GM12878 (cell line): ENCODE results near the gene ZNF507. TPM values are rescaled to one million over a fixed set of nuclear protein-coding genes. Genes with fewer than 3 reads are reported as not detected.

ENCODE experiments used
- ATAC-seq: fragments of 200-7000 bp; cut with Tn5 transposase; 3 replicates; pipeline ENCODE4 v1.9.1; 2020; ENCODE audit warnings: mild to moderate bottlenecking, moderate library complexity
- BruUV-seq: library from RNA; stranded (reverse); fragments of 400-500 nt; replicated peaks from 2 replicates; lab custom pipeline; 2021; lab: Mats Ljungman, UMichigan
- CTCF ChIA-PET: fragments of 300-600 bp; sonication (Branson Sonifier 250); formaldehyde crosslinking; extraction: SDS; loops from one replicate; lab custom pipeline; 2021; ENCODE audit warnings: inconsistent platforms; lab: Yijun Ruan, JAX
- POLR2A ChIA-PET: fragments of 350-600 bp; formaldehyde crosslinking; extraction: SDS; loops from one replicate; lab custom pipeline; 2021; ENCODE audit warnings: inconsistent platforms; lab: Charles Lee
- RAD21 ChIA-PET: fragments of 300-600 bp; sonication (Branson Sonifier 250); formaldehyde crosslinking; loops from one replicate; lab custom pipeline; 2023; ENCODE audit warnings: antibody characterized with exemption; ENCODE audit not compliant: unreplicated experiment; lab: Charles Lee
- SMC1A ChIA-PET: fragments of 300-600 bp; sonication (Branson Sonifier 250); formaldehyde crosslinking; loops from one replicate; lab custom pipeline; 2023; ENCODE audit not compliant: unreplicated experiment, uncharacterized antibody; lab: Charles Lee
- DNase-seq: peaks from one replicate; pipeline ENCODE4 v3.0.0-alpha.2; 2011; ENCODE audit warnings: low read depth, low spot score
- FAIRE-seq: peaks from 3 replicates; lab custom pipeline; 2011; peaks lifted over from hg19 to GRCh38; lab: Jason Lieb, UNC
- H2AFZ ChIP-seq: 2 replicates; pipeline ENCODE4 v1.6.0; 2011; ENCODE audit warnings: low read depth, low read length, control low read depth; ENCODE audit not compliant: control insufficient read depth
- H3K27ac ChIP-seq: 2 replicates; pipeline ENCODE4 v1.5.1; 2011; ENCODE audit warnings: control low read depth; ENCODE audit not compliant: control insufficient read depth, insufficient read depth
- H3K27me3 ChIP-seq, 2 experiments: replicated peaks in 1 of 2; 2 replicates each; pipeline versions ENCODE4 v1.6.0 to v1.6.1; 2011; ENCODE audit warnings: low read length in 1 of 2; ENCODE audit not compliant: control insufficient read depth in 2 of 2, insufficient read depth in 2 of 2
- H3K36me3 ChIP-seq, 2 experiments: 2 replicates each; pipeline ENCODE4 v1.5.1; 2011; ENCODE audit warnings: low read length in 1 of 2; ENCODE audit not compliant: control insufficient read depth in 2 of 2, insufficient read depth in 2 of 2
- H3K4me1 ChIP-seq: 2 replicates; pipeline ENCODE4 v1.6.1; 2011; ENCODE audit warnings: mild to moderate bottlenecking, low read length, moderate library complexity, mixed read lengths; ENCODE audit not compliant: control insufficient read depth, insufficient read depth
- H3K4me2 ChIP-seq: 2 replicates; pipeline ENCODE4 v1.6.0; 2011; ENCODE audit warnings: control low read depth; ENCODE audit not compliant: control insufficient read depth, insufficient read depth
- H3K4me3 ChIP-seq: fragments of 200-600 bp; sonication (generic); 2 replicates; pipeline ENCODE4 v1.5.1; 2016
- H3K79me2 ChIP-seq: 2 replicates; pipeline ENCODE4 v1.6.0; 2011; ENCODE audit warnings: low read length; ENCODE audit not compliant: control insufficient read depth, insufficient read depth
- H3K9ac ChIP-seq: 2 replicates; pipeline ENCODE4 v1.8.0; 2011; ENCODE audit warnings: low read length, control low read depth, mixed read lengths; ENCODE audit not compliant: control insufficient read depth, insufficient read depth
- H3K9me3 ChIP-seq: replicated peaks from 3 replicates; pipeline ENCODE4 v1.5.1; 2011; ENCODE audit warnings: mild to moderate bottlenecking, low read length; ENCODE audit not compliant: control insufficient read depth, insufficient read depth
- H4K20me1 ChIP-seq: 2 replicates; pipeline ENCODE4 v1.6.0; 2011; ENCODE audit not compliant: control insufficient read depth, insufficient read depth
- BCL11A ChIP-seq: IDR thresholded peaks from 2 replicates; pipeline ENCODE4 v1.6.1; 2011; ENCODE audit warnings: low read depth, low read length
- ESRRA ChIP-seq: IDR thresholded peaks from 2 replicates; pipeline ENCODE4 v1.6.1; 2012; ENCODE audit warnings: mild to moderate bottlenecking, low read length, improper control_type of control experiment
- FOS ChIP-seq: IDR thresholded peaks from 3 replicates; pipeline ENCODE4 v1.6.1; 2011; ENCODE audit warnings: borderline replicate concordance; ENCODE audit not compliant: insufficient read length; ENCODE audit errors: extremely low read depth
- GATAD2B ChIP-seq: fragments of 450-650 bp; conservative IDR thresholded peaks from 2 replicates; pipeline ENCODE4 v1.6.1; 2017; ENCODE audit warnings: low read depth, mild to moderate bottlenecking, moderate library complexity
- HCFC1 ChIP-seq: fragments of 150-350 bp; IDR thresholded peaks from 2 replicates; pipeline ENCODE4 v1.6.1; 2014; ENCODE audit warnings: low read length
- MEF2B ChIP-seq: fragments of 450-650 bp; IDR thresholded peaks from 2 replicates; pipeline ENCODE4 v1.6.1; 2018; ENCODE audit warnings: mild to moderate bottlenecking, moderate library complexity; ENCODE audit not compliant: partially characterized antibody, poor library complexity, severe bottlenecking
- RB1 ChIP-seq: fragments of 450-650 bp; formaldehyde crosslinking; IDR thresholded peaks from 2 replicates; pipeline ENCODE4 v1.6.1; 2017; ENCODE audit warnings: mild to moderate bottlenecking, borderline replicate concordance
- RCOR1 ChIP-seq: conservative IDR thresholded peaks from 2 replicates; pipeline ENCODE4 v1.6.1; 2012; ENCODE audit warnings: low read depth, low read length, improper control_type of control experiment
- RUNX3 ChIP-seq: IDR thresholded peaks from 2 replicates; pipeline ENCODE4 v1.6.1; 2012; ENCODE audit warnings: low read length, inconsistent platforms
- SMC3 ChIP-seq: IDR thresholded peaks from 2 replicates; pipeline ENCODE4 v1.6.1; 2011; ENCODE audit warnings: low read length, improper control_type of control experiment, borderline replicate concordance
- STAT1 ChIP-seq: fragments of 450-650 bp; conservative IDR thresholded peaks from 2 replicates; pipeline ENCODE4 v1.6.1; 2014; ENCODE audit warnings: antibody characterized with exemption, mild to moderate bottlenecking
- STAT3 ChIP-seq: IDR thresholded peaks from 2 replicates; pipeline ENCODE4 v1.6.1; 2011; ENCODE audit warnings: low read depth, low read length, improper control_type of control experiment
- TARDBP ChIP-seq: IDR thresholded peaks from 2 replicates; pipeline ENCODE4 v1.6.1; 2016; ENCODE audit warnings: borderline replicate concordance
- ZNF24 ChIP-seq: fragments of 450-650 bp; IDR thresholded peaks from 2 replicates; pipeline ENCODE4 v1.6.1; 2017; ENCODE audit warnings: antibody characterized with exemption, mild to moderate bottlenecking
- WGBS: methylation state at CpG from one replicate; pipeline ENCODE4 v1.1.6; 2016; ENCODE audit warnings: low lambda C conversion rate; ENCODE audit not compliant: insufficient replicate concordance, insufficient coverage; ENCODE audit errors: missing lambda C conversion rate; 5-methylcytosine and 5-hydroxymethylcytosine counted together
- in situ Hi-C: fragments of 300-500 bp; cut with MboI; formaldehyde crosslinking; loops from 9 replicates; pipeline ENCODE4 v1.14.3; 2018; ENCODE audit warnings: mixed read lengths
- intact Hi-C: fragments of 100-400 bp; cut with micrococcal nuclease; formaldehyde crosslinking; loops from one replicate; pipeline ENCODE4 v1.14.2; 2022; ENCODE audit not compliant: unreplicated experiment
- polyA plus RNA-seq, 11 experiments: library from polyadenylated mRNA; depleted of rRNA in 4 of 11; unstranded in 6 of 11; stranded (reverse) in 5 of 11; fragments of >200 nt; fragmentation: Nextera tagmentation in 4 of 11; fragmentation: Illumina TruSeq in 1 of 11; extraction: Ambion mirVana in 4 of 11; extraction: Trizol in 1 of 11; gene quantifications; 1 replicate in 1 of 11; 2 replicates in 10 of 11; pipeline versions ENCODE4 v1.2.1 to v1.2.3, GENCODE V29; 2011 to 2016; ENCODE audit warnings: inconsistent platforms in 2 of 11, missing spikeins in 2 of 11, low read depth in 1 of 11
- total RNA-seq, 4 experiments: library from RNA; depleted of rRNA in 3 of 4; stranded (reverse); fragments of >200 nt in 3 of 4; fragmentation: Illumina TruSeq in 1 of 4; extraction: Trizol in 1 of 4; gene quantifications; 2 replicates each; pipeline versions ENCODE4 v1.2.1 to v1.2.3, GENCODE V29; 2013 to 2021
- TF ChIP-seq, protein P1 (sequence below): IDR thresholded peaks from 2 replicates; pipeline ENCODE4 v1.6.1; 2011; ENCODE audit warnings: borderline replicate concordance, low read depth, mild to moderate bottlenecking, moderate library complexity, mixed read lengths, low read length; ENCODE audit not compliant: insufficient read depth; ENCODE audit errors: extremely low read length
- TF ChIP-seq, protein P2 (sequence below): fragments of 450-650 bp; IDR thresholded peaks from 2 replicates; pipeline ENCODE4 v1.6.1; 2014; ENCODE audit warnings: mild to moderate bottlenecking
- TF ChIP-seq, protein P3 (sequence below): fragments of 450-650 bp; IDR thresholded peaks from 2 replicates; pipeline ENCODE4 v1.6.1; 2016; ENCODE audit warnings: mild to moderate bottlenecking
- TF ChIP-seq, protein P4 (sequence below), 3 experiments: IDR thresholded peaks in 2 of 3; conservative IDR thresholded peaks in 1 of 3; 2 replicates each; pipeline ENCODE4 v1.5.1; 2011; ENCODE audit warnings: low read depth in 3 of 3, low read length in 3 of 3, mild to moderate bottlenecking in 3 of 3, control low read depth in 2 of 3, moderate library complexity in 2 of 3, inconsistent platforms in 1 of 3, mixed read lengths in 1 of 3; ENCODE audit not compliant: control insufficient read depth in 2 of 3, insufficient read depth in 1 of 3; ENCODE audit errors: extremely low read depth in 1 of 3

The ZNF507 gene
- total and polyA plus RNA-seq, 10 of the 15 experiments (the other 5 are each of a cell fraction or from before 2014, with no cell fraction given), result 2.3 to 18.4 (median 10.1) TPM

DNA sequence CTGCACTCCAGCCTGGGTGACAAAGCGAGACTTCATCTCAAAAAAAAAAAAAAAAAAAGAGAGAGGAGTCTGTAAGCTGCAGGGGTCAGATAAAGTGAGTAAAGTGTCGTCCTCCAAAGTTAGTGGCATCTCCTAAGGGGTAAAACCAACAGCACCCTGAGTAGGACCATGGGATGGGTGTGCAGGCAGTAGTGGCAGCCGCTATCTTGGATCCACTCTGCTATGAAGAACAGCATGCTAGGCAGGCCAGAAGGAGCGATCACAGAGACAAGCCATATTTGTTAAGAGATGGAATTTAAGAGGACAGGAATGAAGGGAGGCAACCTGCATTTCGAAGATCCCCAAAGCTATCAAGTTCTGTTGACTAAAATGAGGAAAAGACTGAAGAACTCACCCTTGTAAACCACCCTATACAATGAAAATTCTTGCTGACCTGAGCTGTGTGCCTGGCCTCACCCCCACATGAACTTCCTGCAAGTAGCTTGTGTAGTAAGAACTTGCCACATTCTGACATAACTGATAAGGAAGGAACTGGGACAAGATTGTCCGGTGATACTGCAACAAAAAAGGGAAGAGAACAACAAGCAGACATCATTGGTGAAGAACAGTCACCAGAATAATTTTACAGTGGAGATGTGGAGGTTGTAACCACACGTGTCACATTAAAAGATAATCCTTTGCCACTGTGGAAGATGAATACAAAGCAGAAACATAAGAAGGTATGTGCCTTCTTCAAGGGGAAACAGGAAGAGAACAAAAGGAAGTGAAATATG, 76.4 kb downstream of the ZNF507 start (continued):
- TF ChIP-seq FOS (no peak), HCFC1 (no peak)

DNA sequence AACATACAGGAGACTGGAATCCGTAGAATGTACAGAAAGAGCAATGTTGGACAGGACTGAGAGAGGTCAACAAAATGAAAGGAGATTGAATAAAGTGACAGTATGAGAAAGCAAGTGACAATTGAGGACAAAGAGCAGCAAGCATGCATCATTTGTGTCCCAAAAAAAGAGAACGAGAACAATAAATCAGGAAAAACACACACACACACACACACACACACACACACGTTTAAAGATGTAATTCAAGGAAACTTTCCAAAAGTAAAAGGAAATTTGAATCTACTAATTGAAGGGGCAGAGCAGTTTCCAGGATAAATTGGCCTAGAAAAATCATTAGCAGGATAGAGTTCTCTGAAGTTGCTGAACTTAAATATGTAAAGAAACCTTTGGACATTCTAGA, 77.0 kb downstream of the ZNF507 start:
- Histone ChIP-seq H3K9me3 (no peaks in the 10 kb centered on the region), H3K4me3 (no peak overlapping the region), H3K27ac (no peak overlapping the region), H4K20me1 (no peaks in the 10 kb centered on the region), H3K79me2 (no peaks in the 10 kb centered on the region), H3K4me1 (peaks cover 4% of the 10 kb centered on the region; the same call in 1 of the 2 replicates), H3K4me2 (no peak overlapping the region), H3K27me3 (no peaks in the 10 kb centered on the region), H2AFZ (no peak overlapping the region), H3K9ac (no peak overlapping the region), H3K36me3 (no peaks in the 10 kb centered on the region; a peak in 2 of 4 replicates)
- POLR2A ChIA-PET, result no interaction called here
- intact Hi-C loops, result no loop called here
- BruUV-seq, result no TSS peak
- DNase-seq (no peak), FAIRE-seq (no peak), ATAC-seq (no peak)
- RAD21 ChIA-PET, result no interaction called here
- SMC1A ChIA-PET, result no interaction called here
- CTCF ChIA-PET, result no interaction called here
- in situ Hi-C loops, result no loop called here
- 88% methylated on average over 3 of the region's 3 CpGs for WGBS
- TF ChIP-seq, protein P1, sequence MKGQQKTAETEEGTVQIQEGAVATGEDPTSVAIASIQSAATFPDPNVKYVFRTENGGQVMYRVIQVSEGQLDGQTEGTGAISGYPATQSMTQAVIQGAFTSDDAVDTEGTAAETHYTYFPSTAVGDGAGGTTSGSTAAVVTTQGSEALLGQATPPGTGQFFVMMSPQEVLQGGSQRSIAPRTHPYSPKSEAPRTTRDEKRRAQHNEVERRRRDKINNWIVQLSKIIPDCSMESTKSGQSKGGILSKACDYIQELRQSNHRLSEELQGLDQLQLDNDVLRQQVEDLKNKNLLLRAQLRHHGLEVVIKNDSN, result no peak
- TF ChIP-seq BCL11A (no peak), GATAD2B (no peak), ZNF24 (no peak), TARDBP (no peak), STAT3 (no peak), RUNX3 (no peak), RCOR1 (no peak), ESRRA (no peak), MEF2B (no peak), STAT1 (no peak), SMC3 (no peak), RB1 (no peak)
- TF ChIP-seq, protein P2, sequence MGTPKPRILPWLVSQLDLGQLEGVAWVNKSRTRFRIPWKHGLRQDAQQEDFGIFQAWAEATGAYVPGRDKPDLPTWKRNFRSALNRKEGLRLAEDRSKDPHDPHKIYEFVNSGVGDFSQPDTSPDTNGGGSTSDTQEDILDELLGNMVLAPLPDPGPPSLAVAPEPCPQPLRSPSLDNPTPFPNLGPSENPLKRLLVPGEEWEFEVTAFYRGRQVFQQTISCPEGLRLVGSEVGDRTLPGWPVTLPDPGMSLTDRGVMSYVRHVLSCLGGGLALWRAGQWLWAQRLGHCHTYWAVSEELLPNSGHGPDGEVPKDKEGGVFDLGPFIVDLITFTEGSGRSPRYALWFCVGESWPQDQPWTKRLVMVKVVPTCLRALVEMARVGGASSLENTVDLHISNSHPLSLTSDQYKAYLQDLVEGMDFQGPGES, result no peak
- TF ChIP-seq, protein P3, sequence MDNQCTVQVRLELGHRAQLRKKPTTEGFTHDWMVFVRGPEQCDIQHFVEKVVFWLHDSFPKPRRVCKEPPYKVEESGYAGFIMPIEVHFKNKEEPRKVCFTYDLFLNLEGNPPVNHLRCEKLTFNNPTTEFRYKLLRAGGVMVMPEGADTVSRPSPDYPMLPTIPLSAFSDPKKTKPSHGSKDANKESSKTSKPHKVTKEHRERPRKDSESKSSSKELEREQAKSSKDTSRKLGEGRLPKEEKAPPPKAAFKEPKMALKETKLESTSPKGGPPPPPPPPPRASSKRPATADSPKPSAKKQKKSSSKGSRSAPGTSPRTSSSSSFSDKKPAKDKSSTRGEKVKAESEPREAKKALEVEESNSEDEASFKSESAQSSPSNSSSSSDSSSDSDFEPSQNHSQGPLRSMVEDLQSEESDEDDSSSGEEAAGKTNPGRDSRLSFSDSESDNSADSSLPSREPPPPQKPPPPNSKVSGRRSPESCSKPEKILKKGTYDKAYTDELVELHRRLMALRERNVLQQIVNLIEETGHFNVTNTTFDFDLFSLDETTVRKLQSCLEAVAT, result no peak
- TF ChIP-seq, protein P4, sequence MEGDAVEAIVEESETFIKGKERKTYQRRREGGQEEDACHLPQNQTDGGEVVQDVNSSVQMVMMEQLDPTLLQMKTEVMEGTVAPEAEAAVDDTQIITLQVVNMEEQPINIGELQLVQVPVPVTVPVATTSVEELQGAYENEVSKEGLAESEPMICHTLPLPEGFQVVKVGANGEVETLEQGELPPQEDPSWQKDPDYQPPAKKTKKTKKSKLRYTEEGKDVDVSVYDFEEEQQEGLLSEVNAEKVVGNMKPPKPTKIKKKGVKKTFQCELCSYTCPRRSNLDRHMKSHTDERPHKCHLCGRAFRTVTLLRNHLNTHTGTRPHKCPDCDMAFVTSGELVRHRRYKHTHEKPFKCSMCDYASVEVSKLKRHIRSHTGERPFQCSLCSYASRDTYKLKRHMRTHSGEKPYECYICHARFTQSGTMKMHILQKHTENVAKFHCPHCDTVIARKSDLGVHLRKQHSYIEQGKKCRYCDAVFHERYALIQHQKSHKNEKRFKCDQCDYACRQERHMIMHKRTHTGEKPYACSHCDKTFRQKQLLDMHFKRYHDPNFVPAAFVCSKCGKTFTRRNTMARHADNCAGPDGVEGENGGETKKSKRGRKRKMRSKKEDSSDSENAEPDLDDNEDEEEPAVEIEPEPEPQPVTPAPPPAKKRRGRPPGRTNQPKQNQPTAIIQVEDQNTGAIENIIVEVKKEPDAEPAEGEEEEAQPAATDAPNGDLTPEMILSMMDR (IDR thresholded peaks at IDR 0.05 in 2 of 3, conservative IDR thresholded peaks at IDR 0.05 in 1 of 3; ENCODE audit: control insufficient read depth in 2 of 3, extremely low read depth in 1 of 3, insufficient read depth in 1 of 3, low read depth in 3 of 3, low read length in 3 of 3), result no peak
- TF ChIP-seq, all 136 proteins: peak for 0
